Measurements from ENCODE around the gene CRYBG1. TPM values are rescaled to one million over a fixed set of nuclear protein-coding genes. Genes with fewer than 3 reads are reported as not detected.

Gene CRYBG1
- total and polyA plus RNA-seq, 8 donors = 9.9 to 37.1 (median 14.4) TPM

DNA sequence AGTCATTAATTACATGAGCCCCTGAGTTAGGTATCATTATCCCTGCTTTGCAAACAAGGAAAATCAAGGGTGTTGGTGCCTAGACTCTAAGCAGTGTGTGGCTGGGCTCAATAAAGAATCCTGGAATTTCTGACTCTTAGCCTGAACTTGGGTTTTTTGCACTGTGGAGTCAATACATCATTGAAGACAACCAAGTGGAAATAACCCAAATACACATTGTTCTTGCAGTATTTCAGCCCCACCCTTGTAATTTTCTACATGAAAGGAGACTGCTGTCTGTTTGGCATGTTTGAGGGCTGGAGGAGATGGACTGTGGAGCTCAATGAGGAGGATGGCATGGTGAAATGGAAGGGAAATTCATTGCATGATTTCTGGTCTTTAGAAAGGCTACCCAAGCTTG is 110.3 kb downstream of the CRYBG1 start:
- H3K27ac ChIP-seq = no peak overlapping the region
- no peaks in the 10 kb centered on the region for H3K9me3 ChIP-seq
- H3K4me1 ChIP-seq = no peaks in the 10 kb centered on the region
- H3K36me3 ChIP-seq = no peaks in the 10 kb centered on the region
- TF ChIP-seq, protein P1, sequence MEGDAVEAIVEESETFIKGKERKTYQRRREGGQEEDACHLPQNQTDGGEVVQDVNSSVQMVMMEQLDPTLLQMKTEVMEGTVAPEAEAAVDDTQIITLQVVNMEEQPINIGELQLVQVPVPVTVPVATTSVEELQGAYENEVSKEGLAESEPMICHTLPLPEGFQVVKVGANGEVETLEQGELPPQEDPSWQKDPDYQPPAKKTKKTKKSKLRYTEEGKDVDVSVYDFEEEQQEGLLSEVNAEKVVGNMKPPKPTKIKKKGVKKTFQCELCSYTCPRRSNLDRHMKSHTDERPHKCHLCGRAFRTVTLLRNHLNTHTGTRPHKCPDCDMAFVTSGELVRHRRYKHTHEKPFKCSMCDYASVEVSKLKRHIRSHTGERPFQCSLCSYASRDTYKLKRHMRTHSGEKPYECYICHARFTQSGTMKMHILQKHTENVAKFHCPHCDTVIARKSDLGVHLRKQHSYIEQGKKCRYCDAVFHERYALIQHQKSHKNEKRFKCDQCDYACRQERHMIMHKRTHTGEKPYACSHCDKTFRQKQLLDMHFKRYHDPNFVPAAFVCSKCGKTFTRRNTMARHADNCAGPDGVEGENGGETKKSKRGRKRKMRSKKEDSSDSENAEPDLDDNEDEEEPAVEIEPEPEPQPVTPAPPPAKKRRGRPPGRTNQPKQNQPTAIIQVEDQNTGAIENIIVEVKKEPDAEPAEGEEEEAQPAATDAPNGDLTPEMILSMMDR (IDR thresholded peaks at IDR 0.05) = no peak
- ATAC-seq (no peak), DNase-seq (no peak)
- no peak overlapping the region for H3K4me3 ChIP-seq
- no peaks in the 10 kb centered on the region for H3K27me3 ChIP-seq
- intact Hi-C loops (cut with DNase I) = no loop called here

DNA sequence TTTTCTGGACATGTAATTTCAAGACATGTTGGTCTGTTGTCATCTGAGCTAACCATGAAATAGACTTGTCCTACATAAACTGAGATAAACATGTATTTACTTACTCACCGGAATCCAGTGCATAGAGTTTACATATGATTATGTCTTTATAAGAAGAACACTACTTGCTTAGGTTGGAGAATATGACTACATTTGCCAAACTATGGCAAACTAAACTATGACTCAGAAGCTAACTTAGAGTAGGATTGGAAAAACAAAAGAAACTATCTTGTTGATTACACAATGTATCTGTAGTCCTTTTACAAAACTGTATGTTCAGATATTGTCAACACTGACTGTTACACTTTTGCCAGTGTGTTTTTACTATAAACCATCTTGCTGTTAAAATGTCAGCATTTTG is 113.3 kb downstream of the CRYBG1 start:
- DNase-seq (no peak), ATAC-seq (no peak)
- H3K4me1 ChIP-seq = peaks cover 0 to 12% of the 10 kb centered on the region in 2 donors
- H3K9me3 ChIP-seq = no peaks in the 10 kb centered on the region
- TF ChIP-seq, protein P1 (IDR thresholded peaks at IDR 0.05) = no peak
- no peaks in the 10 kb centered on the region for H3K27me3 ChIP-seq
- H3K36me3 ChIP-seq = no peaks in the 10 kb centered on the region
- no peak overlapping the region for H3K27ac ChIP-seq
- intact Hi-C loops (cut with DNase I) = no loop called here
- H3K4me3 ChIP-seq = no peak overlapping the region

DNA sequence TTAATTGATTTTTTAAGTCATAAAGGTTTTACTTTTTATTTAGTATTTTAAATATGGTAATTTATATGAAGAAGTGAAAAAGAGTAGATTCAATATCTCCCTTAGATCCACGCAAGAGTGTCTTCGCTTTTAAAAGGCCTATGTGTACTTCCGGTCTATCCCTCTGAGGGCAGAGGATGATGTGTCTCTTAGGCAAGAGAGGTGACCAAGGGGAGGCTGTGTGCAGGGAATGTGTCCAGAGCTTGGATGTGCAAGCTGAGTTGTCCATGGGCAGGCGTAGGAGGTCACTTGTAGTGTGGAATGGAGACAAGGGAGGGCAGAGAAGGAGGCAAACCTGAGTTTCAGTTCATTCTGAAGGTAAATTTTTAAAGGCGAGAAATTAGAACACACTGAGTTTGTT is 113.9 kb downstream of the CRYBG1 start:
- Histone ChIP-seq H3K4me1 (peaks cover 0 to 12% of the 10 kb centered on the region in 2 donors), H3K4me3 (no peak overlapping the region), H3K27ac (no peak overlapping the region), H3K36me3 (no peaks in the 10 kb centered on the region), H3K9me3 (no peaks in the 10 kb centered on the region), H3K27me3 (no peaks in the 10 kb centered on the region)
- TF ChIP-seq, protein P1 (IDR thresholded peaks at IDR 0.05) = no peak
- intact Hi-C loops (cut with DNase I) = no loop called here
- no peak for ATAC-seq
- no peak for DNase-seq

DNA sequence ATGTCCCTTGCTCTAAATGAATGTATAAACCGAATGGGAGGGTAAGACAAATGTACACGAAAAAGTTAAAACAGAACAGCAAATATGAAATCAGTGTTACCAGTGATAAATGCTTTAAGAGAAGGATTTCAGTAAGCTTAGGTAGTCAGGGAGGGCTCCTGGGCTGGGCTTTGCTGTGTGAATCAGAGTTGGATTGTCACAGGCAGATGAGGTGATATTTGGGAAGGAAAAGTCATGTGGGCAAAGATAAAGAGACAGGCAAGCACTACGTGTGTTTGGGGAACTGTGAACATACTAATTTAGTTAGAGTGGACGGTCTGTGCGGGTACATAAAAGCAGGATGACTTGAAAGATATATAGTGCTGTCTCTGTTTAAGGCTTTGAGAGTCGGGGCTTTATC is 114.8 kb downstream of the CRYBG1 start:
- ATAC-seq = no peak
- intact Hi-C loops (cut with DNase I) = no loop called here
- H3K27ac ChIP-seq = no peak overlapping the region
- H3K27me3 ChIP-seq = no peaks in the 10 kb centered on the region
- no peaks in the 10 kb centered on the region for H3K9me3 ChIP-seq
- no peak overlapping the region for H3K4me3 ChIP-seq
- TF ChIP-seq, protein P1 (IDR thresholded peaks at IDR 0.05) = no peak
- peaks cover 0 to 12% of the 10 kb centered on the region in 2 donors for H3K4me1 ChIP-seq
- DNase-seq = no peak
- no peaks in the 10 kb centered on the region for H3K36me3 ChIP-seq

DNA sequence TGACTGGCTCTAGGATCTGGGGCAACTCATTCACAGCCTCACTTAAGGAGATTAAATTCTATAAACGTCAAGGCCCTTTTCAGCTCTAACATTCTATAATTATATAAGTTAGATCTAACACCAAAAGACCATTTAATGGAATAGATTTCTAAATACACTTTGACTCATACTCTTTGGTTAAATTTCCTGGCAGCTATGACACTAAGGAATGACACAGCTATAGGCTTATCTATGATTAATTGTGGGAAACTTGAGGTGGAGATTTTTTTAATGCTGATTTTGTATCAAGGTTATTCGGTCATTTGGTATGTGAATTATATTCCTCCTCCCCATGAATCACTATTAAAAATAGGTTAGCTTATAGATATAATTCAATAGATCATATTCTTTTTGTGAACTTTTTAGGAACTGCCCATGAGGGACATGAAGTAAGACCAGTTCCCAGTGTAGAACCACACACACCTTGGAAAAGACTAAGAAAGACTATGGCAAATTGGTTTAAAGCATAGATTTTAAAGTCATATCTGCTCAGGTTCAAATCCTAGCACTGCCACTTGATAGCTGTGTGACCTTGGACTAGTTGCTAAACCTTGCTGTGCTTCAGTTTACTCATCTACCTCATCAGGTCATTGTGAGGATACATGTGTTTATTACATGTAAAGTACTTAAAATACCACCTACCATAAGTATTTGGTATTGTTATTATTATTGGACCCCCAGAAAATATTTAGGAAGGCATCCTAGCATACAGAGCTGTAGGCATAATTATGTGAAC is 116.0 kb downstream of the CRYBG1 start:
- no peaks in the 10 kb centered on the region for H3K9me3 ChIP-seq

More for the DNA sequence above, 116.0 kb downstream of the CRYBG1 start:
- Histone ChIP-seq H3K4me3 (no peak overlapping the region), H3K27me3 (no peaks in the 10 kb centered on the region), H3K4me1 (peaks cover 0 to 12% of the 10 kb centered on the region in 2 donors), H3K27ac (no peak overlapping the region), H3K36me3 (no peaks in the 10 kb centered on the region)
- DNase-seq (no peak), ATAC-seq (no peak)
- intact Hi-C loops (cut with DNase I) = no loop called here
- TF ChIP-seq, protein P1 (IDR thresholded peaks at IDR 0.05) = no peak

Measured in left lung (tissue), 10 donors.